ENCODE results near the gene SUN5.
A peak's percentile ranks its signal among the peaks of the same experiment; 100 is the strongest.
"Not testable (repeated sequence)": the region's sequence is repeated elsewhere in the genome, so short reads cannot be mapped to it uniquely, and the experiment has no call there.

Gene SUN5

DNA sequence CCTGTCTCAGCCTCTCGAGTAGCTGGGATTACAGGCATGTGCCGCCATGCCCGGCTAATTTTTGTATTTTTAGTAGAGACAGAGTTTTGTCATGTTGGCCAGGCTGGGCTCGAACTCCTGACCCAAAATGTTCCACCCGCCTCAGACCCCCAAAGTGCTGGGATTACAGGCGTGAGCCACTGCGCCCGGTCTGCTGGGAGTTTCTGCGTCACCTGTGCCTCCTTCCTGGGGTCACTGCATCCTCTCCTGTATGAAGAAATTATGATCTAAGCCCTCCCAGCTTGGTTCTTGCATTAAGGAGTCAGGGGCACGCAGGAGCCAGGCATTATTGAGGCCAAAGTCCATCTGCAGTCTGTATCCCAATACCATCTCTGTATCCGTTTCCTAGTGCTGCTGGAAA lies 41.6 kb downstream of the SUN5 start:
- not testable (repeated sequence) for DNase-seq

DNA sequence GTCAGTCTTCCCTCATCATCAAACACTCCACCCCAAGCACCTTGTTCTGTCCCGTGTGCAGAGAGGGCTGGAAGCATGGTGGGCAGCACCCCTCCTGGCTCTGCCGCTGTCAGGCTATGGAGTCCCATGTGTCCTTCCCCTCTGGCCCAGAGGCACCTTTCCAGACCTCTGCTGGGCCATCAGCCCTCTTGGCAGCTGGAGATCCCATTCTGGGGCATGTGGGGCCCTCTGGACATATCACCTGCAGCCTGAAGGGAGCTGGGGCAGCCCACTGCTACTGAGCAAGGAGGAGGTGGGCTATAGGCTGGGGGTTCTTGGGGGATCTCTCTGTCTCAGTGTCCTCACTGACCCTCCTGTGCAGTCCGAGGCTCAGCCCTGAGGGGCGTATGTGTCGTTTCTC lies 42.2 kb downstream of the SUN5 start:
- DNase-seq = no peak

DNA sequence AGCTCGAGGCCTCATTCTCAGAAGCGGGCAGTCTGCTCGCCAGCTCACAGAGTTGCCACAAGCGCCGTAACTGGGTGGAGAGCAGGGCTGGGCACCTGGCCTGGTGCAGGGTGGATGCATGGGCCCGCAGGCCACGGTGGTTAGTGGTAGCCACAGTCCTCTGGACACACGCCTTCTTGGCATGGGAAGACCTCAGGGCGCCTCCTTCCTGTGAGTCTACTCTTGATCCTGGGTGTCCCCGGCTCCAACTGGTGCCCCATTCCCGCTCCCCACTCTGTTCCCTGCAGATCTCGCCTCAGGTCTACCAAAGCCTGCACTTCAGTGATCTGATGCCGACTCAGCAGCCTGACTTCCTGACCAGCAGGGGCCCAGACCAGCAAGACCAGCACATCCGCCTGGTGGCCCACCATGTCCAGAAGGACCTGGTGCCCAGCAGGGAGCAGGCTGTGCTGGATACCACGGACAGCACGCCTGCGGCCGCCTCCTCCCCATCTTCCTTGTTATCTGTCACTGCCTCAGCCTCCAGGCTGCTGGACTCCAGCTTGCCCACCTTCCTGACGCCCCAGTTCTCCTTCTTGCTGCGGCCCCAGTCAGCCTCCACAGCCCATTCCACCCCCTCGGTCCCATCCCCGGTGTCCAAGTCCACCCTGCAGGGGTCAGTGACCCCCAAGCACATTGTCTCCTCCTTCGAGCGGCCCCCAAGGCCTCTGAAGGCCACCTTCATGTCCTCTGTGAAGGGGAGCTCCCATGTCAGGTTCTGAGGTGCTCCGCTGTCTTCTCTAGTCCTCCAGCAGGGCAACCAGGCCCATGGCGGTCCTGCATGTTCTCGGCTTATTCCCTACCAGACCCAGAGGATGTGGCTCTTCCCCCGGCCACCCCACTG lies 43.1 kb downstream of the SUN5 start:
- no peak for DNase-seq

DNA sequence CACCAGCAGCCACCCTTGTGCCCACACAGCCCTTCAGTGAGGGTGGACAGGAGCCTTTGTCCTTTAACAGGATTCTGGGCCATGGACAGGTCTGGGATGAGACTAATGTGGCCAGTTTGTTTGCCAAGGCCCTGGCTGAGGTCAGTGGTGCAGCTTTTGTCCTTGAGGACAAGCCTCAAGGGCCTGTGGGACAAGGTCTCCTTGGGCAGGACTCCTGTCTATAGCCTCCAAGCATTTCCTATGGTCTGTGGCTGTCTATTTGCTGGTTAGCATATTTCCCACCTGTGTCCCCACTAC lies 44.1 kb downstream of the SUN5 start:
- DNase-seq = no peak

DNA sequence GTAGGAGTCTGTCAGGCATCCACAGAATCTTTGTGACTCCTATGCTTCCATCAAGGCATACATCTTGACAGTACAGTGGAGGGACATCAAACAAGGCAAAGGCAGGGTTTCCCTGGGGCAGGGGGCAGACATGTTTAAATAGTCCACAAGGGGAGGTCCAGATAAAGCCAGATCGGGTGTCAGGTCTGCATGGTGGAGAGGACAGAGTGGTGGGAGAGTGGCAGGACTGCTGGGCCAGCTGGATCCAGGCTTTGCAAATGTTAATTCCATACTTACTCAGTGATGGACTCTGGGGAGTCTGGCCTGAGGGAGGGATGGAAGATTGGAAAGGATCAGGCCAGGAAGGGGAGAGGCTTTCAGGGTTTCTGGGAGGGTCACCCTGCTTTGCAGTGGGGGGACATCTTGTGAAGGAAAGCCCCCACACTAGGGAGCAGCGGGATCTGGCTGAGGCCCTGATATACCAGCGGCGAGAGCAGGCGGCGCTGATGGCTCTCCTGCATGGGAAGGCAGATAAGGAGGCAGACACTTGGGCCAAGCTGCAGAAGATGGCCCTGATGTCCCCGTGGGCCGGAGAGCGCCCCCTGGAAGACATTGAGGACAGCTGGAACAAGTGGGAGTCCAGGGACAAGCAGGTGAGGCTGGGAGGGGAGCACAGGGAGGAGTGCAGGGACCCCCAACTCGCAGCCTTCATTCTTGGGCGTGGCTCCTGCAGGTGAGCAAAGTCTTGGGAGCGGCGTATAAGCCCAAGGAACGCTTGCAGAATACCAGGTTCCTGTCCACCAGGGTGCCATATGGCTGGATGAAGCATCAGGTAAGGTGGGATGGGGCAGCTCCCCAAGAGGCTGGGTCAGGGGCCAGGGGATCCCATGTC lies 44.6 kb downstream of the SUN5 start:
- DNase-seq = no peak

DNA sequence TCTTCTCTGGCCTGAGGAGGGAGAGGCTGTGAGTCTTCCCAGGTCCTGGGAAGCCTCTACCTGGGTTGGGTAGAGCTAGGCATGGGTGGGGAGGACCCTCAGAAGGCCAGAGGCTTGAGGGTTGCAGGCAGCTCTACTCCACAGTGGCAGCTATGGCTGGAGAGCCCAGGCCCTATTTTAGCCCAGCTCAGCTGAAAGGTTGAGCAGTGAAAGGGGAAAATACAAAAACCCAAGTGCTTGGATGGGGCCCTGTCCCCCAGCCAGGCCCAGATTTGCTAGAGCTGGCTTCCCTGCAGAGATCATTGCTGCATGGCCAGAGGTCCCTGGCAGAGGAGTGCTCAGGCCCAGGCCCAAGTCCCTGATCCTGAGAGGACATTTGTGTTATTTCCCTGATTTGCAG lies 45.7 kb downstream of the SUN5 start:
- DNase-seq = no peak

DNA sequence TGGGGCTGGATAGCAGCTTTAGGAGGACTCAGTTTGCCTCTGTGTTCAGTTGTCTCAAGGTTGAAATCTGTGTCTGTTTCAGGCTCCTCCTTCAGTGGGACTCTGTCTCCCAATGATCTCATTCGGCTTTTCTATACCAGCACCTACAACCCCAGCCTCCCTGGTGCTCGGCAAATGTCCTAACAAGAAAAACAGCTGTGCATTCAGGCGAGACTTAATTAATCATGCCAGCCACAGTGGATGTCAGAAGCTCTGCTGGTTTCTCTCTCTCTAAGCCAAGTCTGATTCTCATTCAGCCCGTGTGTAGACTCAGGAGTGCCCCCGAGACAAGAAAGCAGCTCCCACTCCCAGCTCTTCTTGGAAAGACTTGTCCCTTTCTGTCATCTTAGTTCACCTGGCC lies 46.8 kb downstream of the SUN5 start:
- no peak for DNase-seq

DNA sequence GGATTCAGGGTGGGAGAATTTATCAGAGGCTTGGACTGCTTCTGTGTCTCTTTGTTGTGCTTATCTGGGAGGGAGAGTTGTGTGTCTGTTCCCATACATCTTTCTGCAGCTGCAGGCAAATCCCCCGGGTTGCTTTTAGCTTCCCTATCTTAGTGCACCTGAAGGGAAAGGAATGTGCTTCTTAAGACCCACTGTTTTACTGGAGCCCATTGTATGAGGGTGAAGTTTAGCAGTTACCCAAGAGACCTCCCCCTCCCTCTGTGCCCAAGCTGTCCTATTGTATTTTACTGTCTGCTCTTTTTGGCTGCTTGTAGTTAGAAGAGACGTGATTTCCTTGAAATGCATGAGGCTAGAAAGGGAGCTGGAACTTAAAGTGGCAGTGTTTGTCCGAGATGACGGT lies 53.7 kb downstream of the SUN5 start:
- not testable (repeated sequence) for DNase-seq

DNA sequence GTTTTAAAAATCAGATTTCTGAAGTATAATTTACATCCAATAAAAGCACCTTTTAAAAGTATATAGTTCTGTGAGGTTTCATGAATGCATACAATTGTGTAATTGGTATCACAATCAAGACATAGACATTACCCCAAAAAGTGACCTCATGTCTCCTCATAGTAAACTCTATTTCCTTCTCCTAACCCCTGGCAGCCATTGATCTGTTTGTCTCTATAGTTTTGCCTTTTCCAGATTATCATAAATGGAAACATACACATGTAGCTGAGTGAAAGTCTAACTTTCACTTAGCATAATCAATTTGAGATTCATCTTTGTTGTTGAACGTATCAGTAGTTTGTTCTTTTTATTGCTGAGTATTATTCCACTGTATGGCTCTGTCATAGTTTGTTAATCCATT lies 57.6 kb downstream of the SUN5 start:
- DNase-seq = no peak

DNA sequence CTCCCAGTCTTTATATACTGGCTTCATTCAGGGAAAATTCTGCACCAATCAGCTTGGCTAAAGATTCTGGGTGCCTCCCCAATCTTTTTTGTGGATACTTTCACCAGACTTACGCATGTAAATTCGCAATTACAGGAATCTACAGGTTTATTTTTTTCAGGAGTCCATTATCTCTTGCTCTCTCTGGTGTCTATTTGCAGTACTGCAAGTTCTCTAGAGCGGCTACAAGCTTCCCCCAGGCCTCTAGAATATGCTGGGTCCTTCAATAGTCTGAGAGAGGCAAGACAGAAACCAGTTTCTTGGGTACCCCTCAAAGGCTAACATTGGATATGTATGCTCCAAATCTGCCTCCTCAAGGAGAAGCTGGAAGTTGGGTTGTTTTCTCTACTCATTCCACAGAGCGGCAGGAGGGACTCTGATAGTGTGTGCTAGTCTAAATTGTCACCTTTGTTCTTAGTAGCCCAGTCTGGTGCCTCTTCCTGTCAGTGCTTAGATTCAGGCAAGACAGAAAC lies 58.5 kb downstream of the SUN5 start:
- DNase-seq = peak; percentile 60

DNA sequence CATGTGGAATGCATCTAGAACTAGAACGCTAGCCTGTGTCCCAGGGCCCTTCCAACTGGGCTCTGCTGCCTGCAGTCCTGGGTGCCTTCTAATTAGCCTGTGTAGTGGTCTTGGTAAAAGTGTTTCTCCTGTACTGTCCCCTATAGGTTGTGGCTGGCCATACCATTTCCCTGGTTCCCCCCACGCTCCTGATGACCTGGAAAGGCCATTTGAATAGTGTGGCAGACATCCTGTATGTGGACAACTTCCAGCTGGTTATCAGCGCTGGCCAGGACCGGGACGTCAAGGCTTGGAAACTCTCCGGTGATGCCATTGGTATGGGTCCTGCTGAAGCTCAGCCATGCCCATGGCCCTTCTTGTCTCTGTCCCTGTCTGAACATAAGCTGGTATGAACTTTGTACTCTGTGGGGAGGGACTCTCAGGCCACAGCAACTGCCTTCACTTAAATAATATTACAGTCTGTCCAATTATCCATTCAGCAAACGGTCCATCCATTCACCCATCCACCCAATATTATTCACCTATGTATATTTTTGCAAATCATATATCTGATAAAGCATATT lies 60.7 kb downstream of the SUN5 start:
- DNase-seq = no peak

DNA sequence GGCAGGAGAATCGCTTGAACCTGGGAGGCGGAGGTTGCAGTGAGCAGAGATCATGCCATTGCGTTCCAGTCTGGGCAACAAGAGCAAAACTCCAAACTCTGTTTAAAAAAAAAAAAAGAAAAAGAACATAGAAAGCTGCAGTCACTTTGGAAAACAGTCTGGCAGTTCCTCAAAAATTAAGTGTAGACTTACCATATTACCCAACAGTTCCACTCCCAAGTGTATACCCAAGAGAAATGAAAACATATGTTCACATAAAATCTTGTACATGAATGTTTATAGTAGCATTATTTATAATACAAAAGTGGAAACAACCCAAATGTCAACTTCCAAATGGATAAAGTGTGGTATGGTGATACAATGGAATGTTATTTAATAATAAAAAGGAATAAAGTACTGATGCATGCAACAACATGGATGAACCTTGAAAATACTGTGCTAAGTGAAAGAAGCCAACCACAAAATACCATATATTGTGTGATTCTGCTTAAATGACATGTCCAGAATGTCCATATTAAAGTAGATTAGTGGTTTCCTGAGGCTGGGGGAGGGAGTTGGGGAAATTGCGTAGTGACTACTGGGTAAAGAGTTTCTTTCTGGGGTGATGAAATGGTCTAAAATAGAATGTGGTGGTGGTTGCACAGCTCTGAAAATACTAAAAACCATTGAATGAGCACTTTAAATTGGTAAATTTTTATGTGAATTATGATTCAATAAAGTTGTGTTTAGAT lies 62.9 kb downstream of the SUN5 start:
- DNase-seq = no peak

DNA sequence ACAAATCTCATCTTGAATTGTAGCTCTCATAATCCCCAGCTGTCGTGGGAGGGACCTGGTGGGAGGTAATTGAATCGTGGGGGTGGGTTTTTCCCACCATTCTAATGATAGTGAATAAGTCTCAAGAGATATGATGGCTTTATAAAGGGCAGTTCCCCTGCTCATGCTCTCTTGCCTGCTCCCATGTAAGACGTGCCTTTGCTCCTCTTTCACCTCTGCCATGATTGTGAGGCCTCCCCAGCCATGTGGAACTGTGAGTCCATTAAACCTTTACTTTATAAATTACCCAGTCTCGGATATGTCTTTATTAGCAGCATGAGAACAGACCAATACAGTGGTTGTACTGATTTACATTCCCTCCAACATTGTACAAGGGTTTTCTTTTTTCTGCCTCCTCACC lies 69.7 kb downstream of the SUN5 start:
- DNase-seq = no peak
